Measurements from ENCODE around the gene VPS26C.

DNA sequence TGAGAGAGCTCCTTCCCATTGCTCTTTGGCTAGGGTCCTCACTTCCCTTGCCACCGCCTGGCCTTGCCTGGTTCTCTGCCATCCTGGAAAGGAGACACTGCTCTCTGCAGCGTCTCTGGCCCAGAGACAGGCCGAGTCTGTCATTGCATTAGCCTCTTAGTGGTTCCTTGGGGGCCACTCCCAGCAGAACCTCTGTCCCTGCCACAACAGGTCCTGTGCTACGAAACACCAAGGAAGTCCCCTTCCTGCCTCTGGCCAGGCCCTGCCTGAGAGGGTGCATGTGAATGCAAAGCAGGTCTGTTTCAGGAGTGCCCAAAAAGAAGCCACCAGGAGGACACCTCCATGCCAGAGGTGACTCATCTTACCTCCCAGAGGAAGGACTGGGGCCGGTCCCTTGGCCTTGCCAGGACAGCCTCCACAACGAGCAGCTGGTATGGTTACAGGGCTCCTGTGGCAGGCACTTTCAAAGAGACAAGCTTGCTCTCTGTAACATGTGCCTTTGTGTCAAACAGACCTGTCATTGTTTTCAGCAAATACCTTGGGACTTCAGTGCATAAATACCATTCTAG is 59.6 kb downstream of the VPS26C start:
- TF ChIP-seq, protein P1, sequence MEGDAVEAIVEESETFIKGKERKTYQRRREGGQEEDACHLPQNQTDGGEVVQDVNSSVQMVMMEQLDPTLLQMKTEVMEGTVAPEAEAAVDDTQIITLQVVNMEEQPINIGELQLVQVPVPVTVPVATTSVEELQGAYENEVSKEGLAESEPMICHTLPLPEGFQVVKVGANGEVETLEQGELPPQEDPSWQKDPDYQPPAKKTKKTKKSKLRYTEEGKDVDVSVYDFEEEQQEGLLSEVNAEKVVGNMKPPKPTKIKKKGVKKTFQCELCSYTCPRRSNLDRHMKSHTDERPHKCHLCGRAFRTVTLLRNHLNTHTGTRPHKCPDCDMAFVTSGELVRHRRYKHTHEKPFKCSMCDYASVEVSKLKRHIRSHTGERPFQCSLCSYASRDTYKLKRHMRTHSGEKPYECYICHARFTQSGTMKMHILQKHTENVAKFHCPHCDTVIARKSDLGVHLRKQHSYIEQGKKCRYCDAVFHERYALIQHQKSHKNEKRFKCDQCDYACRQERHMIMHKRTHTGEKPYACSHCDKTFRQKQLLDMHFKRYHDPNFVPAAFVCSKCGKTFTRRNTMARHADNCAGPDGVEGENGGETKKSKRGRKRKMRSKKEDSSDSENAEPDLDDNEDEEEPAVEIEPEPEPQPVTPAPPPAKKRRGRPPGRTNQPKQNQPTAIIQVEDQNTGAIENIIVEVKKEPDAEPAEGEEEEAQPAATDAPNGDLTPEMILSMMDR (IDR thresholded peaks at IDR 0.05), result no peak
- no peak for TF ChIP-seq ZFX (IDR thresholded peaks at IDR 0.05; ENCODE audit: borderline replicate concordance)
